IMR-90 (cell line): ENCODE results near the gene FANCD2. TPM values are rescaled to one million over a fixed set of nuclear protein-coding genes. Genes with fewer than 3 reads are reported as not detected.

Source experiments
- ATAC-seq: fragments of 200-7000 bp; cut with Tn5 transposase; 2 replicates; pipeline ENCODE4 v1.9.1; 2020; ENCODE audit warnings: low read depth, mild to moderate bottlenecking, moderate library complexity
- BruUV-seq: library from RNA; stranded (reverse); fragments of 400-500 nt; replicated peaks from 2 replicates; lab custom pipeline; 2021; lab: Mats Ljungman, UMichigan
- CTCF ChIA-PET: fragments of 300-600 bp; formaldehyde crosslinking; extraction: SDS; loops from one replicate; lab custom pipeline; 2021; ENCODE audit warnings: antibody characterized with exemption; lab: Yijun Ruan, JAX
- POLR2A ChIA-PET: fragments of 300-600 bp; sonication (Branson Sonifier 250); formaldehyde crosslinking; loops from one replicate; lab custom pipeline; 2022; ENCODE audit warnings: antibody characterized with exemption; ENCODE audit not compliant: unreplicated experiment; lab: Charles Lee
- DNase-seq: peaks from one replicate; pipeline ENCODE4 v3.0.0; 2013
- H2AFZ ChIP-seq: replicated peaks from 2 replicates; pipeline ENCODE3; 2013; ENCODE audit warnings: low read length, mild to moderate bottlenecking; ENCODE audit not compliant: poor library complexity
- H2AK5ac ChIP-seq: 2 replicates; pipeline ENCODE4 v1.6.1; 2013; ENCODE audit warnings: low read depth, low read length, inconsistent platforms
- H2AK9ac ChIP-seq: replicated peaks from 2 replicates; pipeline ENCODE3; 2013; ENCODE audit warnings: mild to moderate bottlenecking, low read depth, low read length, moderate library complexity; ENCODE audit not compliant: poor library complexity
- H2BK120ac ChIP-seq: 2 replicates; pipeline ENCODE4 v1.6.1; 2013; ENCODE audit warnings: low read depth, low read length, inconsistent platforms
- H2BK15ac ChIP-seq: 3 replicates; pipeline ENCODE4 v1.6.1; 2013; ENCODE audit warnings: low read depth, low read length, inconsistent platforms
- H2BK20ac ChIP-seq: 2 replicates; pipeline ENCODE4 v1.6.1; 2013; ENCODE audit warnings: low read depth, mild to moderate bottlenecking, inconsistent platforms, low read length, moderate library complexity
- H2BK5ac ChIP-seq: 2 replicates; pipeline ENCODE4 v1.6.1; 2013; ENCODE audit warnings: mild to moderate bottlenecking, low read depth, low read length, inconsistent platforms; ENCODE audit not compliant: poor library complexity, severe bottlenecking
- H3K14ac ChIP-seq: replicated peaks from 2 replicates; pipeline ENCODE4 v1.6.1; 2013; ENCODE audit warnings: low read depth, low read length, inconsistent platforms
- H3K18ac ChIP-seq: 2 replicates; pipeline ENCODE4 v1.6.1; 2013; ENCODE audit warnings: low read depth, low read length, control low read depth
- H3K23ac ChIP-seq: 2 replicates; pipeline ENCODE4 v1.6.1; 2013; ENCODE audit warnings: low read depth, low read length, inconsistent platforms
- H3K27ac ChIP-seq: 2 replicates; pipeline ENCODE4 v1.5.1; 2013; ENCODE audit warnings: mild to moderate bottlenecking, control low read depth, low read length; ENCODE audit not compliant: insufficient read depth
- H3K27me3 ChIP-seq: 2 replicates; pipeline ENCODE4 v1.6.1; 2013; ENCODE audit warnings: low read length; ENCODE audit not compliant: control insufficient read depth, insufficient read depth
- H3K36me3 ChIP-seq: 2 replicates; pipeline ENCODE4 v1.6.1; 2013; ENCODE audit warnings: low read length, mixed read lengths; ENCODE audit not compliant: control insufficient read depth, insufficient read depth
- H3K4ac ChIP-seq: 2 replicates; pipeline ENCODE4 v1.6.1; 2013; ENCODE audit warnings: low read depth, low read length, inconsistent platforms
- H3K4me1 ChIP-seq: 2 replicates; pipeline ENCODE4 v1.6.1; 2013; ENCODE audit warnings: low read length, mixed read lengths; ENCODE audit not compliant: control insufficient read depth, insufficient read depth
- H3K4me2 ChIP-seq: 2 replicates; pipeline ENCODE4 v1.6.1; 2013; ENCODE audit warnings: low read depth, mild to moderate bottlenecking, control low read depth, low read length, moderate library complexity
- H3K4me3 ChIP-seq: 2 replicates; pipeline ENCODE4 v1.5.1; 2013; ENCODE audit warnings: low read depth, mild to moderate bottlenecking, control low read depth, low read length, moderate library complexity; ENCODE audit not compliant: insufficient read depth
- H3K56ac ChIP-seq: 2 replicates; pipeline ENCODE4 v1.6.1; 2013; ENCODE audit warnings: low read length, inconsistent platforms; ENCODE audit not compliant: insufficient read depth; ENCODE audit errors: extremely low read depth
- H3K79me1 ChIP-seq, 2 experiments: 2 replicates each; pipeline ENCODE4 v1.6.1; 2013; ENCODE audit warnings: low read length in 2 of 2, inconsistent platforms in 1 of 2, low read depth in 1 of 2
- H3K9ac ChIP-seq: 2 replicates; pipeline ENCODE4 v1.6.1; 2013; ENCODE audit warnings: low read depth, low read length, control low read depth
- H3K9me1 ChIP-seq: 2 replicates; pipeline ENCODE4 v1.6.1; 2013; ENCODE audit warnings: low read length, inconsistent platforms; ENCODE audit not compliant: insufficient read depth
- H3K9me3 ChIP-seq: 2 replicates; pipeline ENCODE4 v1.6.1; 2013; ENCODE audit warnings: low read length; ENCODE audit not compliant: control insufficient read depth, insufficient read depth
- H4K20me1 ChIP-seq: 2 replicates; pipeline ENCODE4 v1.6.1; 2013; ENCODE audit warnings: low read length, inconsistent platforms; ENCODE audit not compliant: insufficient read depth
- H4K5ac ChIP-seq: 2 replicates; pipeline ENCODE4 v1.6.1; 2013; ENCODE audit warnings: mild to moderate bottlenecking, low read depth, low read length, control low read depth
- H4K8ac ChIP-seq, 2 experiments: 2 replicates each; pipeline ENCODE4 v1.6.1; 2013; ENCODE audit warnings: low read depth in 2 of 2, low read length in 2 of 2, control low read depth in 1 of 2, inconsistent platforms in 1 of 2
- H4K91ac ChIP-seq: 2 replicates; pipeline ENCODE4 v1.6.1; 2013; ENCODE audit warnings: low read depth, low read length, inconsistent platforms; ENCODE audit not compliant: insufficient read depth
- CHD1 ChIP-seq: IDR thresholded peaks from 2 replicates; pipeline ENCODE4 v1.6.1; 2012; ENCODE audit warnings: low read depth, low read length, improper control_type of control experiment
- MAFK ChIP-seq: IDR thresholded peaks from 2 replicates; pipeline ENCODE4 v1.6.1; 2012; ENCODE audit warnings: low read depth, low read length, improper control_type of control experiment
- MXI1 ChIP-seq: IDR thresholded peaks from 2 replicates; pipeline ENCODE4 v1.6.1; 2012; ENCODE audit warnings: low read depth, mild to moderate bottlenecking, low read length, moderate library complexity, borderline replicate concordance
- WGBS, 2 experiments: methylation state at CpG; one replicate each; pipeline versions ENCODE4 v1.1.5 to v1.1.7; 2013; ENCODE audit warnings: missing lambda C conversion rate in 2 of 2; ENCODE audit not compliant: insufficient read length in 1 of 2; ENCODE audit errors: extremely low coverage in 2 of 2; 5-methylcytosine and 5-hydroxymethylcytosine counted together
- dilution Hi-C: fragments of 300-500 bp; cut with HindIII; formaldehyde crosslinking; loops from one replicate; pipeline ENCODE4 v1.14.3; 2018; ENCODE audit warnings: low sequenced_read_pairs; ENCODE audit not compliant: unreplicated experiment
- in situ Hi-C: fragments of 300-500 bp; cut with MboI; formaldehyde crosslinking; loops from 3 replicates; pipeline ENCODE4 v1.14.3; 2019; ENCODE audit warnings: low sequenced_read_pairs, inconsistent platforms, mixed read lengths
- intact Hi-C: fragments of 100-400 bp; cut with micrococcal nuclease; formaldehyde crosslinking; loops from 2 replicates; pipeline ENCODE4 v1.10.0; 2022
- polyA plus RNA-seq, 3 experiments: library from polyadenylated mRNA; depleted of rRNA; stranded (reverse); fragments of >200 nt; gene quantifications; 2 replicates each; pipeline ENCODE4 v1.2.3, GENCODE V29; 2012; ENCODE audit warnings: low replicate concordance in 1 of 3
- total RNA-seq: library from RNA; depleted of rRNA; stranded (reverse); fragments of >200 nt; gene quantifications from 2 replicates; pipeline ENCODE4 v1.2.3, GENCODE V29; 2012

The FANCD2 gene
- total and polyA plus RNA-seq, 2 of the 4 experiments (the other 2 are of a cell fraction) = 8.9 to 19.7 TPM

GRCh38 chr3:10140996-10141546 is 114.8 kb downstream of the FANCD2 start:
- H3K4me3 ChIP-seq = no peak overlapping the region
- peak overlapping the region; percentile 97 for H2AFZ ChIP-seq
- ChIA-PET CTCF (interaction anchor here (0.6 kb wide), 1 partner anchor 10 kb away, joined by 5 read pairs; no protein-coding TSS in a partner anchor), POLR2A (no interaction called here)
- no peak overlapping the region for H2BK15ac ChIP-seq
- H4K91ac ChIP-seq = peak overlapping the region; percentile 45; the same call in 1 of the 2 replicates
- no peak for ATAC-seq
- dilution Hi-C loops (no loop called here), intact Hi-C loops (loop anchor here (10.0 kb wide), 1 partner anchor 156 kb away; the partner anchor contains the start of gene EMC3), in situ Hi-C loops (no loop called here)
- H3K4me2 ChIP-seq = no peak overlapping the region
- H3K27ac ChIP-seq = peak overlapping the region; percentile 25; the same call in 1 of the 2 replicates
- H3K36me3 ChIP-seq = peaks cover 11% of the 10 kb centered on the region
- no TSS peak for BruUV-seq
- DNase-seq = no peak
- H4K5ac ChIP-seq = peak overlapping the region; percentile 77
- peaks cover 7% of the 10 kb centered on the region; the same call in 1 of the 2 replicates for H3K9me1 ChIP-seq
- peak overlapping the region; percentile 63; the same call in 1 of the 2 replicates for H3K4ac ChIP-seq
- peak overlapping the region; percentile 92 to 97 for H4K8ac ChIP-seq
- TF ChIP-seq MXI1 (no peak), CHD1 (no peak), MAFK (no peak)
- no peak overlapping the region for H3K23ac ChIP-seq
- no peak overlapping the region for H3K18ac ChIP-seq
- H3K56ac ChIP-seq = no peak overlapping the region
- peaks cover 7% of the 10 kb centered on the region for H3K4me1 ChIP-seq
- no peak overlapping the region for H2BK20ac ChIP-seq
- no peak overlapping the region for H3K9ac ChIP-seq
- WGBS, 2 experiments = 94% methylated on average over 7 of the region's 23 CpGs; no CpG with 5 or more reads in 1 of the 2 experiments
- no peaks in the 10 kb centered on the region for H3K9me3 ChIP-seq
- peaks cover 7 to 27% of the 10 kb centered on the region in 2 experiments; a peak in 2 of 4 replicates for H3K79me1 ChIP-seq
- H3K27me3 ChIP-seq = no peaks in the 10 kb centered on the region
- H2BK5ac ChIP-seq = peak overlapping the region; percentile 30
- peaks cover 27% of the 10 kb centered on the region for H4K20me1 ChIP-seq
- no peak overlapping the region for H2AK9ac ChIP-seq
- peak overlapping the region; percentile 46; the same call in 1 of the 2 replicates for H3K14ac ChIP-seq
- peak overlapping the region; percentile 83 for H2AK5ac ChIP-seq
- H2BK120ac ChIP-seq = no peak overlapping the region
